Measurements from ENCODE around the gene SLC12A4.

GRCh38 chr16:68015681-68016080 lies 47.2 kb upstream of the SLC12A4 start, which contains the start of gene DPEP2NB:
- no peak for TF ChIP-seq YY1 (IDR thresholded peaks at IDR 0.05; ENCODE audit: insufficient read depth, insufficient read length)
- TF ChIP-seq SUZ12 (IDR thresholded peaks at IDR 0.05; ENCODE audit: extremely low read depth, insufficient read depth, insufficient read length): no peak
- no peak for TF ChIP-seq ZNF274 (IDR thresholded peaks at IDR 0.05; ENCODE audit: low read depth, low read length)

Measured in NT2/D1 (cell line).